ENCODE data around the gene ROPN1L.

GRCh38 chr5:10427201-10427600, 14.5 kb upstream of the ROPN1L start:
- TF ChIP-seq CTCF (IDR thresholded peaks at IDR 0.05; ENCODE audit: low read depth, low read length, poor library complexity, severe bottlenecking) (no peak), EZH2phosphoT487 (IDR thresholded peaks at IDR 0.05; ENCODE audit: borderline replicate concordance, low read length) (no peak)
